NB4 (cell line): ENCODE results near the gene TERC.

ENCODE experiments used
- CTCF ChIP-seq: IDR thresholded peaks from one replicate; pipeline ENCODE4 v1.5.1; 2012; ENCODE audit warnings: low read depth, low read length
- MAX ChIP-seq: IDR thresholded peaks from 2 replicates; pipeline ENCODE4 v1.6.1; 2011; ENCODE audit warnings: low read depth, low read length
- MYC ChIP-seq: IDR thresholded peaks from 2 replicates; pipeline ENCODE4 v1.6.1; 2011; ENCODE audit warnings: low read depth, low read length
- POLR2A ChIP-seq: IDR thresholded peaks from 2 replicates; pipeline ENCODE4 v1.6.1; 2011; ENCODE audit warnings: mild to moderate bottlenecking; ENCODE audit not compliant: insufficient read length; ENCODE audit errors: extremely low read depth

GRCh38 chr3:169781209-169781855, 16.5 kb upstream of the TERC start:
- TF ChIP-seq CTCF (no peak), POLR2A (no peak), MAX (no peak), MYC (no peak)
